ENCODE data around the gene GINS3. TPM values are rescaled to one million over a fixed set of nuclear protein-coding genes. Genes with fewer than 3 reads are reported as not detected.

GINS3 gene
- total and polyA plus RNA-seq, 9 donors: 7.1 to 12.6 (median 9.0) TPM

DNA sequence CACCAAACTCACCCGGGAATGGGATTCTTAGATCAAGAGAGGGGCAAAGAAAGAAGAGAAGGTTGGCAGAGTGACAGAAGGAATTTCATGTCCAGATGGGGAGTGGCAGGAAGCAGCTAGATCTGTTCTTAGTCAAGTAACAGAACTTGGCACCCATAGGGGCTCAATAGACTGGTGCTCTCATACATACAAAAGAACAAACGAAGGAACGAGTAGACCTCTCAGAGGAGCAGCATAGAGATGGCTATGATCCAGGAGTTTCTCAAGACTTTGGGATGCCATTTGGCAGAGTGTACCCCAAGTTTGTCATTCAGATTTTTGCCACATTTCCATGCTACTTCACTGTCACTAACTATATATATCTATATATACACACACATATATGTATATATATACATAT is 47.9 kb downstream of the GINS3 start:
- H3K27ac ChIP-seq (ENCODE audit: low read length): no peak overlapping the region
- H3K9me3 ChIP-seq (replicated peaks; ENCODE audit: control insufficient read depth, low read depth, low read length): no peaks in the 10 kb centered on the region
- 82% methylated on average over 2 of the region's 3 CpGs for WGBS (ENCODE audit: insufficient coverage)

DNA sequence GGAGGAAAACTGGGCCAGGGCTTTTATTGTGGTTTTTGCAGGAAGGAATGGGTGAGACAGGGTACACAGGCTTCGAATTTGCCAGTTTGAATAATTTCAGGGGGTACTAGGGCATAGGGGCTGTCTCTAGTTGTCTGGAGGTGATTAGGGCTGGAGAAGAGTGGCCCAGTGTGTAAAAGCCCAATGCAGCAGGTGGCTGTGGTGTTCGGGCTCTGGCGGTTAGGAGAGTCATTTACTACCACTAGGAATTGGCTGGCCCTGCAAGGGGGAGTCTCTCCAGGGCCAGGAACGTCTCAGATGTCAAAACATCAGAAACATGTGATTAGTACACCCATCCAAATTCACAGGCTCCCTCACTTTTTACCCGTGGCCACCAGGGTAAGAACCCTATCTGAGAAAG is 50.3 kb downstream of the GINS3 start:
- Histone ChIP-seq H3K36me3 (ENCODE audit: control insufficient read depth, insufficient read depth, low read length) (no peaks in the 10 kb centered on the region), H3K9me3 (replicated peaks; ENCODE audit: control insufficient read depth, low read depth, low read length) (no peaks in the 10 kb centered on the region), H3K27ac (ENCODE audit: low read length) (no peak overlapping the region), H3K4me1 (ENCODE audit: control insufficient read depth, insufficient read depth, low read length) (no peaks in the 10 kb centered on the region), H3K4me3 (ENCODE audit: low read length) (no peak overlapping the region), H3K27me3 (ENCODE audit: control insufficient read depth, insufficient read depth, low read length) (peaks cover 4% of the 10 kb centered on the region)
- DNase-seq: no peak
- WGBS (ENCODE audit: insufficient coverage): 35% methylated on average over 3 of the region's 5 CpGs

More for the DNA sequence above, 47.9 kb downstream of the GINS3 start:
- no peaks in the 10 kb centered on the region for H3K4me1 ChIP-seq (ENCODE audit: control insufficient read depth, insufficient read depth, low read length)
- DNase-seq: no peak
- H3K36me3 ChIP-seq (ENCODE audit: control insufficient read depth, insufficient read depth, low read length): no peaks in the 10 kb centered on the region
- peaks cover 4% of the 10 kb centered on the region for H3K27me3 ChIP-seq (ENCODE audit: control insufficient read depth, insufficient read depth, low read length)
- no peak overlapping the region for H3K4me3 ChIP-seq (ENCODE audit: low read length)

DNA sequence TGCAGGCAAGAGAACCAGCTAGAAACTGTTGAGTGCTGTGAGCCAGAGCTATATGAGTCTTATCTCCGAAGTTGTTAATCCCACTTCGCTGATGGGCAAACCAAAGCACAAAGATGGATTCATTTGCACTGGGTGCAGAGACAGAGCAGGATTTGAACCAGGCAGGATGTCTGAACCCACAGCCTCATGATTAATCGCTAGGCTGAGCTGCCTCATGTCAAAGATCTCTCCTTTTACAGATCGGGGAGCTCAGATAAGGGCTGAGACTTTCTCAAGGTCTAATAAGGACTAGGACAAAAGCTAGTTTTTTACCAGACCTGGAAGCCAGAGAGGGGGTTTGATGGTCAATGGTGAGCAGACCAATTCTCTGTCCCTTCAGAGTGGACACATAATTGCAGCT is 51.5 kb downstream of the GINS3 start:
- Histone ChIP-seq H3K27ac (ENCODE audit: low read length) (no peak overlapping the region), H3K4me3 (ENCODE audit: low read length) (no peak overlapping the region), H3K27me3 (ENCODE audit: control insufficient read depth, insufficient read depth, low read length) (peaks cover 4% of the 10 kb centered on the region), H3K36me3 (ENCODE audit: control insufficient read depth, insufficient read depth, low read length) (no peaks in the 10 kb centered on the region), H3K9me3 (replicated peaks; ENCODE audit: control insufficient read depth, low read depth, low read length) (no peaks in the 10 kb centered on the region), H3K4me1 (ENCODE audit: control insufficient read depth, insufficient read depth, low read length) (no peaks in the 10 kb centered on the region)
- 72% methylated on average over 3 of the region's 4 CpGs for WGBS (ENCODE audit: insufficient coverage)
- DNase-seq: no peak

DNA sequence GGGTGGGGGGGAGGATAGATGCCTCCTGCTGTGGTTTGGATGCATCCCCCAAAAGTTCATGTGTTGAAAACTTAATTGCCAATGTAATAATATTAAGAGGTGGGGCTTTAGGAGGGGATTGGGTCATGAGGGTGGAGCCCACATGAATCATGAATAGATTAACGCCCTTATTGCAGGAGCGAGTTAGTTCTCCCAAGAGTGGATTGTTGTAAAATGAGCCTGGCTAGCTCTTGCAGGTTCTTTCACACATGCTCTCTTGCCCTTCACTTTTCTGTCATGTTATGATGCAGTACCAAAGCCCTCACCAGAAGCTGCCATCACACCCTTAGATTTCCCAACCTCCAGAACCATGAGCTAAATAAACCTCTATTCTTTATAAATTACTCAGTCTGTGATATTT is 52.0 kb downstream of the GINS3 start:
- DNase-seq: no peak
- H3K27me3 ChIP-seq (ENCODE audit: control insufficient read depth, insufficient read depth, low read length): peaks cover 4% of the 10 kb centered on the region
- WGBS (ENCODE audit: insufficient coverage): 85% methylated on average over 2 of the region's 2 CpGs
- H3K27ac ChIP-seq (ENCODE audit: low read length): no peak overlapping the region
- H3K36me3 ChIP-seq (ENCODE audit: control insufficient read depth, insufficient read depth, low read length): no peaks in the 10 kb centered on the region
- H3K4me3 ChIP-seq (ENCODE audit: low read length): no peak overlapping the region
- no peaks in the 10 kb centered on the region for H3K9me3 ChIP-seq (replicated peaks; ENCODE audit: control insufficient read depth, low read depth, low read length)
- no peaks in the 10 kb centered on the region for H3K4me1 ChIP-seq (ENCODE audit: control insufficient read depth, insufficient read depth, low read length)

DNA sequence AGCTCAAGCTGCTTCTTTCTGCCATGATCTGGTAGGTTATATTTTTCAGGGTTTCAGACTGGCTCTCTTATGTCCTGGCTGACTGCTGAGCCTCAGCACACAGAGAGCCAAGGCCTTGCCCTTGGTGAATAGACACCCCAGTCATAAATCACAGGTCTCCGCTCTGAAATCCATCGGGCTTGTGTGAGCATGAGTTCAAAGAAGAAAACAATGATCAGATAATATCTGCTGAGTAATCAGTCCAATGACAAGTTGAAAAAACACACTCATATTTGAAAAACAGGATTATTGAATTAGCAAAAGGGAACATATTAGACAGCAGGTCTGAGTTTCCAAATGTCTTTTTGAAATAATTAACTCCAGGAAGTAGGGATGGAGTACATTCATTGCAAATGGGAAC is 56.6 kb downstream of the GINS3 start:
- Histone ChIP-seq H3K36me3 (ENCODE audit: control insufficient read depth, insufficient read depth, low read length) (no peaks in the 10 kb centered on the region), H3K27ac (ENCODE audit: low read length) (no peak overlapping the region), H3K27me3 (ENCODE audit: control insufficient read depth, insufficient read depth, low read length) (peaks cover 6% of the 10 kb centered on the region), H3K4me3 (ENCODE audit: low read length) (no peak overlapping the region), H3K4me1 (ENCODE audit: control insufficient read depth, insufficient read depth, low read length) (no peaks in the 10 kb centered on the region), H3K9me3 (replicated peaks; ENCODE audit: control insufficient read depth, low read depth, low read length) (no peaks in the 10 kb centered on the region)
- no peak for DNase-seq
- WGBS (ENCODE audit: insufficient coverage): no CpG with 5 or more reads among the region's 2 CpGs

DNA sequence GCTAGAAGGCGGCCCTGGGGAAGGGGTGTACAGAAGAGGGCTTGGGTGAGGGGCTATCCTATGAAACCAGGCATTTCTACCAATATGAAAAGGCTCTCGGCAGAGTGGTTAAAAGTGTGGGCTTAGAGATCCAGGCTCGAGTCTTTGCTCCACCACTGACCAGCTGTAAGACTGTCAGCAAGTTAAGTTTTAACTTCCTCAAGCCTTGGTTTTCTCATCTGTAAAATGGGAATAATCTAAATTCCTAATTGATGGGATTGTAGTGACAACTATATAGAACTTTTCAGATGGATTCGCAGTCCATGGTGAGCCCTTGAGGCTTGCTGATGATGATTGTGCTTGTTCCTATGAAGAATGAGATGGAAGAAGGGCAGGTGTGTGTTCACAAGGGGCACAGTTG is 57.0 kb downstream of the GINS3 start:
- no peaks in the 10 kb centered on the region for H3K36me3 ChIP-seq (ENCODE audit: control insufficient read depth, insufficient read depth, low read length)
- no peak for DNase-seq
- no peak overlapping the region for H3K4me3 ChIP-seq (ENCODE audit: low read length)
- H3K4me1 ChIP-seq (ENCODE audit: control insufficient read depth, insufficient read depth, low read length): no peaks in the 10 kb centered on the region
- H3K27ac ChIP-seq (ENCODE audit: low read length): no peak overlapping the region
- 58% methylated on average over 2 of the region's 4 CpGs for WGBS (ENCODE audit: insufficient coverage)
- peaks cover 6% of the 10 kb centered on the region for H3K27me3 ChIP-seq (ENCODE audit: control insufficient read depth, insufficient read depth, low read length)
- H3K9me3 ChIP-seq (replicated peaks; ENCODE audit: control insufficient read depth, low read depth, low read length): no peaks in the 10 kb centered on the region

DNA sequence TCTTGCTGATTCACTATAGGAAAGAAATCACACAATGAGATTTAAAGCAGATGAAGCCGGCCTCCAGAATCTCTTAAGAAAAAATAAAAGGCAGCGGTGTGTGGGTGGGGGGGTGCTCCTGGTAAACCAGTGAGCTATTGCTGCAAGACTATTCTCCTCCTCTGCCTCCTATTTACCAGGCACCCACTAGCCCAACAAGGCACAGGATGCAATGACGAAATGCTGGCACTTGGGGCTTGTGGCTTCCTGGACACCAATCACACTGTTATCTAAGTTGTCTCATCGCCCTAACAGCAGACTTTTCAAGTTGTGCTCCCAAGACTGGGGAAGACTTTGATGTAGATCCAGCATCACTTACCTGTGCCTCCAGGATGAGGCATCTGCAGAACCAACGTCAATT is 57.5 kb downstream of the GINS3 start:
- peaks cover 6% of the 10 kb centered on the region for H3K27me3 ChIP-seq (ENCODE audit: control insufficient read depth, insufficient read depth, low read length)
- H3K27ac ChIP-seq (ENCODE audit: low read length): no peak overlapping the region
- WGBS (ENCODE audit: insufficient coverage): 66% methylated on average over 3 of the region's 5 CpGs
- no peak overlapping the region for H3K4me3 ChIP-seq (ENCODE audit: low read length)
- H3K9me3 ChIP-seq (replicated peaks; ENCODE audit: control insufficient read depth, low read depth, low read length): no peaks in the 10 kb centered on the region
- no peaks in the 10 kb centered on the region for H3K36me3 ChIP-seq (ENCODE audit: control insufficient read depth, insufficient read depth, low read length)
- DNase-seq: no peak
- H3K4me1 ChIP-seq (ENCODE audit: control insufficient read depth, insufficient read depth, low read length): no peaks in the 10 kb centered on the region

DNA sequence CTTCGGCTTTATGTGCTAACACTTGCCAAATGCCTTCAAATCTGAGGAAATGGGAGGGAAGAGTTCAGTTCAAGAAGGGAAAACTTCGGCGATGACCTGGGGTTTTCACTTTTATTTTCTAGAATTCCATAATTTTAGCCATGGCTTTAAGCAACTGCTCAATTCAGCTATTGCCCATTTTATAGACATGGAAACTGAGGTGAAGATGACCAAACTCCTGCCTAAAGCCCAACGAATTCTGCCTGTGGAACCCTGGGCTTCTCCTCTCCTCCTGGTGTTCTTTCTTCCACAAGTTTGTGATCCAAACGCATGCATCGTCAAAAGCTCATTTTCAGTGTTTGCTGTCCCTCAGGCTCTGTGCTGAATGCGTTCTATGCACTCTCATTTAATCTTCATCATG is 58.3 kb downstream of the GINS3 start:
- no peak for DNase-seq
- H3K27ac ChIP-seq (ENCODE audit: low read length): no peak overlapping the region
- 61% methylated on average over 2 of the region's 7 CpGs for WGBS (ENCODE audit: insufficient coverage)
- no peaks in the 10 kb centered on the region for H3K9me3 ChIP-seq (replicated peaks; ENCODE audit: control insufficient read depth, low read depth, low read length)
- H3K4me1 ChIP-seq (ENCODE audit: control insufficient read depth, insufficient read depth, low read length): no peaks in the 10 kb centered on the region
- H3K27me3 ChIP-seq (ENCODE audit: control insufficient read depth, insufficient read depth, low read length): peaks cover 7% of the 10 kb centered on the region
- no peaks in the 10 kb centered on the region for H3K36me3 ChIP-seq (ENCODE audit: control insufficient read depth, insufficient read depth, low read length)
- no peak overlapping the region for H3K4me3 ChIP-seq (ENCODE audit: low read length)

DNA sequence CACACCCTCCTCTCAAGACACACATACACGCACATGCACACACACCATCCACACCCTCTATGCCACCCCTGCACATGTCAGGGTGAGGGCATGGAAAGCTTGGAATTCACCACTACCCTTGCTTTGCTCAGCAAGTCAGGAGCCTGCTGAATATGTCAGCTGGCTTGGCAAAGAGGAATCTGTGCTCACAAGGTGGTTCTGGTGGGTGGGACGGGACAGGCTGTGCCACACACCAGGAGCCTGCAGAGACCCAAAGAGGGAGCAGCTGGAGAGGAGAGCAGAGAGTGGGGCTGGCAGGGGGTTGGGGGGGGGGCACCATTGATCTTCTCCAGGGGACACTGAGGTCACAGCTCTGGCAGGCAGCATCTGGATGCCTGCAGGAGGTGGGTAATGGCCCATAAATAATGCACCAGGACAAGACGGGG is 59.0 kb downstream of the GINS3 start:
- no peaks in the 10 kb centered on the region for H3K36me3 ChIP-seq (ENCODE audit: control insufficient read depth, insufficient read depth, low read length)
- no peak overlapping the region for H3K27ac ChIP-seq (ENCODE audit: low read length)
- WGBS (ENCODE audit: insufficient coverage): 33% methylated on average over 3 of the region's 3 CpGs
- no peaks in the 10 kb centered on the region for H3K9me3 ChIP-seq (replicated peaks; ENCODE audit: control insufficient read depth, low read depth, low read length)
- DNase-seq: no peak
- H3K4me1 ChIP-seq (ENCODE audit: control insufficient read depth, insufficient read depth, low read length): no peaks in the 10 kb centered on the region
- no peak overlapping the region for H3K4me3 ChIP-seq (ENCODE audit: low read length)
- peaks cover 8% of the 10 kb centered on the region for H3K27me3 ChIP-seq (ENCODE audit: control insufficient read depth, insufficient read depth, low read length)

DNA sequence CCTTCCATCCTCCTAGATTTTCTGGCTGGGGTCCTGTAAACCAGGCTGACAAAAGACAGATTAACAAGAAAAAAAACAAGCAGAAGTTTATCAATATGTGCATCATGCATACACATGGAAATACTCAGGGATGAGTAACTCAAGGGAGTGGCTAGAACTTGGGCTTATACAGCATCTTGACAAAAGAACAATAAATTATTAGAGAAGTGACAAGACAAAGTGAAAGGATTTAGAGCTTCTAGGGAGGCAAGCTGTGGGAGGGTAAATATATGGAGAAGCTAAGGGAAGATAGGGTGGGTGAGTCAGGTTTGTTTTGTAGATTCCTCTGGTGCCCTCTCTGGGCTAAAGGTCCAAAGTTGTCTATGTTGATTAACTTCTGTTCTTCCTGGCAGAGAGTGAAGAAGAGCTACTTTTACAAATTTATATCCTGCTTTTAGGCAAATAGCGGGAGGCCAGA is 59.7 kb downstream of the GINS3 start:
- Histone ChIP-seq H3K27me3 (ENCODE audit: control insufficient read depth, insufficient read depth, low read length) (peaks cover 8% of the 10 kb centered on the region), H3K9me3 (replicated peaks; ENCODE audit: control insufficient read depth, low read depth, low read length) (no peaks in the 10 kb centered on the region), H3K36me3 (ENCODE audit: control insufficient read depth, insufficient read depth, low read length) (no peaks in the 10 kb centered on the region), H3K4me3 (ENCODE audit: low read length) (no peak overlapping the region), H3K27ac (ENCODE audit: low read length) (no peak overlapping the region), H3K4me1 (ENCODE audit: control insufficient read depth, insufficient read depth, low read length) (no peaks in the 10 kb centered on the region)
- WGBS (ENCODE audit: insufficient coverage): no CpG with 5 or more reads among the region's 1 CpG
- DNase-seq: no peak

DNA sequence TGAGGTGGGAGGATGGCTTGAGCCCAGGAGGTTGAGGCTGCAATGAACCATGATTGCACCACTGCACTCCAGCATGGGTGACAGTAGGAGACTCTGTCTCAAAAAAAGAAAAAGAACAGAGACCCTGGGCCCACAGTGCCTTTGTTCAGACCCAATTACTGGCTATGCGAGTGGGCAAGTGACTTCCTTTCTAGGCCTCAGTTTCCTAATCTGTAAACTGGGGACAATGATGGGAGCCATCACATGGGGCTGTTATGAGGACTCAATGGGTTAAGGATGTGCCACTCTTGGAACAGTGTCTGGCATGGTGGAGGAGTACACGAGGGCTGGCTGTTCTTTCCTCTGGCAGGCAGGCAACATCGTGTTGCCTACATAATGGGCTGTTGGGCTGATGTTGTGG is 60.4 kb downstream of the GINS3 start:
- Histone ChIP-seq H3K9me3 (replicated peaks; ENCODE audit: control insufficient read depth, low read depth, low read length) (no peaks in the 10 kb centered on the region), H3K4me1 (ENCODE audit: control insufficient read depth, insufficient read depth, low read length) (no peaks in the 10 kb centered on the region), H3K4me3 (ENCODE audit: low read length) (no peak overlapping the region), H3K27ac (ENCODE audit: low read length) (no peak overlapping the region), H3K36me3 (ENCODE audit: control insufficient read depth, insufficient read depth, low read length) (no peaks in the 10 kb centered on the region), H3K27me3 (ENCODE audit: control insufficient read depth, insufficient read depth, low read length) (peaks cover 8% of the 10 kb centered on the region)
- DNase-seq: no peak
- WGBS (ENCODE audit: insufficient coverage): 71% methylated on average over 3 of the region's 3 CpGs
